IMR-90 (cell line): ENCODE data around the gene NCOR1. TPM values are rescaled to one million over a fixed set of nuclear protein-coding genes. Genes with fewer than 3 reads are reported as not detected.

Source experiments
- ATAC-seq: fragments of 200-7000 bp; cut with Tn5 transposase; 2 replicates; pipeline ENCODE4 v1.9.1; 2020; ENCODE audit warnings: low read depth, mild to moderate bottlenecking, moderate library complexity
- BruUV-seq: library from RNA; stranded (reverse); fragments of 400-500 nt; replicated peaks from 2 replicates; lab custom pipeline; 2021; lab: Mats Ljungman, UMichigan
- CTCF ChIA-PET: fragments of 300-600 bp; formaldehyde crosslinking; extraction: SDS; loops from one replicate; lab custom pipeline; 2021; ENCODE audit warnings: antibody characterized with exemption; lab: Yijun Ruan, JAX
- POLR2A ChIA-PET: fragments of 300-600 bp; sonication (Branson Sonifier 250); formaldehyde crosslinking; loops from one replicate; lab custom pipeline; 2022; ENCODE audit warnings: antibody characterized with exemption; ENCODE audit not compliant: unreplicated experiment; lab: Charles Lee
- DNase-seq: peaks from one replicate; pipeline ENCODE4 v3.0.0; 2013
- H2AFZ ChIP-seq: replicated peaks from 2 replicates; pipeline ENCODE3; 2013; ENCODE audit warnings: low read length, mild to moderate bottlenecking; ENCODE audit not compliant: poor library complexity
- H2AK5ac ChIP-seq: 2 replicates; pipeline ENCODE4 v1.6.1; 2013; ENCODE audit warnings: low read depth, low read length, inconsistent platforms
- H2AK9ac ChIP-seq: replicated peaks from 2 replicates; pipeline ENCODE3; 2013; ENCODE audit warnings: mild to moderate bottlenecking, low read depth, low read length, moderate library complexity; ENCODE audit not compliant: poor library complexity
- H2BK120ac ChIP-seq: 2 replicates; pipeline ENCODE4 v1.6.1; 2013; ENCODE audit warnings: low read depth, low read length, inconsistent platforms
- H2BK15ac ChIP-seq: 3 replicates; pipeline ENCODE4 v1.6.1; 2013; ENCODE audit warnings: low read depth, low read length, inconsistent platforms
- H2BK20ac ChIP-seq: 2 replicates; pipeline ENCODE4 v1.6.1; 2013; ENCODE audit warnings: low read depth, mild to moderate bottlenecking, inconsistent platforms, low read length, moderate library complexity
- H2BK5ac ChIP-seq: 2 replicates; pipeline ENCODE4 v1.6.1; 2013; ENCODE audit warnings: mild to moderate bottlenecking, low read depth, low read length, inconsistent platforms; ENCODE audit not compliant: poor library complexity, severe bottlenecking
- H3K14ac ChIP-seq: replicated peaks from 2 replicates; pipeline ENCODE4 v1.6.1; 2013; ENCODE audit warnings: low read depth, low read length, inconsistent platforms
- H3K18ac ChIP-seq: 2 replicates; pipeline ENCODE4 v1.6.1; 2013; ENCODE audit warnings: low read depth, low read length, control low read depth
- H3K23ac ChIP-seq: 2 replicates; pipeline ENCODE4 v1.6.1; 2013; ENCODE audit warnings: low read depth, low read length, inconsistent platforms
- H3K27ac ChIP-seq: 2 replicates; pipeline ENCODE4 v1.5.1; 2013; ENCODE audit warnings: mild to moderate bottlenecking, control low read depth, low read length; ENCODE audit not compliant: insufficient read depth
- H3K27me3 ChIP-seq: 2 replicates; pipeline ENCODE4 v1.6.1; 2013; ENCODE audit warnings: low read length; ENCODE audit not compliant: control insufficient read depth, insufficient read depth
- H3K36me3 ChIP-seq: 2 replicates; pipeline ENCODE4 v1.6.1; 2013; ENCODE audit warnings: low read length, mixed read lengths; ENCODE audit not compliant: control insufficient read depth, insufficient read depth
- H3K4ac ChIP-seq: 2 replicates; pipeline ENCODE4 v1.6.1; 2013; ENCODE audit warnings: low read depth, low read length, inconsistent platforms
- H3K4me1 ChIP-seq: 2 replicates; pipeline ENCODE4 v1.6.1; 2013; ENCODE audit warnings: low read length, mixed read lengths; ENCODE audit not compliant: control insufficient read depth, insufficient read depth
- H3K4me2 ChIP-seq: 2 replicates; pipeline ENCODE4 v1.6.1; 2013; ENCODE audit warnings: low read depth, mild to moderate bottlenecking, control low read depth, low read length, moderate library complexity
- H3K4me3 ChIP-seq: 2 replicates; pipeline ENCODE4 v1.5.1; 2013; ENCODE audit warnings: low read depth, mild to moderate bottlenecking, control low read depth, low read length, moderate library complexity; ENCODE audit not compliant: insufficient read depth
- H3K56ac ChIP-seq: 2 replicates; pipeline ENCODE4 v1.6.1; 2013; ENCODE audit warnings: low read length, inconsistent platforms; ENCODE audit not compliant: insufficient read depth; ENCODE audit errors: extremely low read depth
- H3K79me1 ChIP-seq, 2 experiments: 2 replicates each; pipeline ENCODE4 v1.6.1; 2013; ENCODE audit warnings: low read length in 2 of 2, inconsistent platforms in 1 of 2, low read depth in 1 of 2
- H3K9ac ChIP-seq: 2 replicates; pipeline ENCODE4 v1.6.1; 2013; ENCODE audit warnings: low read depth, low read length, control low read depth
- H3K9me1 ChIP-seq: 2 replicates; pipeline ENCODE4 v1.6.1; 2013; ENCODE audit warnings: low read length, inconsistent platforms; ENCODE audit not compliant: insufficient read depth
- H3K9me3 ChIP-seq: 2 replicates; pipeline ENCODE4 v1.6.1; 2013; ENCODE audit warnings: low read length; ENCODE audit not compliant: control insufficient read depth, insufficient read depth
- H4K20me1 ChIP-seq: 2 replicates; pipeline ENCODE4 v1.6.1; 2013; ENCODE audit warnings: low read length, inconsistent platforms; ENCODE audit not compliant: insufficient read depth
- H4K5ac ChIP-seq: 2 replicates; pipeline ENCODE4 v1.6.1; 2013; ENCODE audit warnings: mild to moderate bottlenecking, low read depth, low read length, control low read depth
- H4K8ac ChIP-seq, 2 experiments: 2 replicates each; pipeline ENCODE4 v1.6.1; 2013; ENCODE audit warnings: low read depth in 2 of 2, low read length in 2 of 2, control low read depth in 1 of 2, inconsistent platforms in 1 of 2
- H4K91ac ChIP-seq: 2 replicates; pipeline ENCODE4 v1.6.1; 2013; ENCODE audit warnings: low read depth, low read length, inconsistent platforms; ENCODE audit not compliant: insufficient read depth
- BHLHE40 ChIP-seq: fragments of 150-350 bp; IDR thresholded peaks from 2 replicates; pipeline ENCODE4 v1.6.1; 2016; ENCODE audit warnings: mild to moderate bottlenecking, low read depth, low read length
- CEBPB ChIP-seq: IDR thresholded peaks from 2 replicates; pipeline ENCODE4 v1.6.1; 2012; ENCODE audit warnings: low read depth, low read length, improper control_type of control experiment
- CHD1 ChIP-seq: IDR thresholded peaks from 2 replicates; pipeline ENCODE4 v1.6.1; 2012; ENCODE audit warnings: low read depth, low read length, improper control_type of control experiment
- ELK1 ChIP-seq: fragments of 150-350 bp; IDR thresholded peaks from 2 replicates; pipeline ENCODE4 v1.6.1; 2016; ENCODE audit warnings: low read depth, mild to moderate bottlenecking, low read length, moderate library complexity, borderline replicate concordance
- MAFK ChIP-seq: IDR thresholded peaks from 2 replicates; pipeline ENCODE4 v1.6.1; 2012; ENCODE audit warnings: low read depth, low read length, improper control_type of control experiment
- MXI1 ChIP-seq: IDR thresholded peaks from 2 replicates; pipeline ENCODE4 v1.6.1; 2012; ENCODE audit warnings: low read depth, mild to moderate bottlenecking, low read length, moderate library complexity, borderline replicate concordance
- NFE2L2 ChIP-seq: fragments of 150-350 bp; IDR thresholded peaks from 2 replicates; pipeline ENCODE4 v1.6.1; 2016; ENCODE audit warnings: low read depth, mild to moderate bottlenecking, low read length
- RAD21 ChIP-seq: IDR thresholded peaks from 2 replicates; pipeline ENCODE4 v1.6.1; 2012; ENCODE audit warnings: low read length, improper control_type of control experiment
- RCOR1 ChIP-seq: IDR thresholded peaks from 2 replicates; pipeline ENCODE4 v1.6.1; 2012; ENCODE audit warnings: mild to moderate bottlenecking, low read length, improper control_type of control experiment; ENCODE audit not compliant: insufficient replicate concordance
- RFX5 ChIP-seq: IDR thresholded peaks from 2 replicates; pipeline ENCODE4 v1.8.0; 2012; ENCODE audit warnings: low read depth, mild to moderate bottlenecking, low read length, moderate library complexity
- SMC3 ChIP-seq: fragments of 150-350 bp; IDR thresholded peaks from 2 replicates; pipeline ENCODE4 v1.6.1; 2016; ENCODE audit warnings: low read depth, mild to moderate bottlenecking, antibody characterized with exemption, low read length, moderate library complexity
- USF2 ChIP-seq: fragments of 150-350 bp; IDR thresholded peaks from 2 replicates; pipeline ENCODE4 v1.6.1; 2017; ENCODE audit warnings: mild to moderate bottlenecking, antibody characterized with exemption, low read length, low read depth
- WGBS, 2 experiments: methylation state at CpG; one replicate each; pipeline versions ENCODE4 v1.1.5 to v1.1.7; 2013; ENCODE audit warnings: missing lambda C conversion rate in 2 of 2; ENCODE audit not compliant: insufficient read length in 1 of 2; ENCODE audit errors: extremely low coverage in 2 of 2; 5-methylcytosine and 5-hydroxymethylcytosine counted together
- dilution Hi-C: fragments of 300-500 bp; cut with HindIII; formaldehyde crosslinking; loops from one replicate; pipeline ENCODE4 v1.14.3; 2018; ENCODE audit warnings: low sequenced_read_pairs; ENCODE audit not compliant: unreplicated experiment
- in situ Hi-C: fragments of 300-500 bp; cut with MboI; formaldehyde crosslinking; loops from 3 replicates; pipeline ENCODE4 v1.14.3; 2019; ENCODE audit warnings: low sequenced_read_pairs, inconsistent platforms, mixed read lengths
- intact Hi-C: fragments of 100-400 bp; cut with micrococcal nuclease; formaldehyde crosslinking; loops from 2 replicates; pipeline ENCODE4 v1.10.0; 2022
- polyA plus RNA-seq, 3 experiments: library from polyadenylated mRNA; depleted of rRNA; stranded (reverse); fragments of >200 nt; gene quantifications; 2 replicates each; pipeline ENCODE4 v1.2.3, GENCODE V29; 2012; ENCODE audit warnings: low replicate concordance in 1 of 3
- total RNA-seq: library from RNA; depleted of rRNA; stranded (reverse); fragments of >200 nt; gene quantifications from 2 replicates; pipeline ENCODE4 v1.2.3, GENCODE V29; 2012
- TF ChIP-seq, protein P1 (sequence below): conservative IDR thresholded peaks from 2 replicates; pipeline ENCODE4 v1.5.1; 2012; ENCODE audit warnings: mild to moderate bottlenecking, low read depth, low read length, improper control_type of control experiment

The NCOR1 gene
- total and polyA plus RNA-seq, 2 of the 4 experiments (the other 2 are of a cell fraction) = 54.5 to 80.3 TPM

DNA sequence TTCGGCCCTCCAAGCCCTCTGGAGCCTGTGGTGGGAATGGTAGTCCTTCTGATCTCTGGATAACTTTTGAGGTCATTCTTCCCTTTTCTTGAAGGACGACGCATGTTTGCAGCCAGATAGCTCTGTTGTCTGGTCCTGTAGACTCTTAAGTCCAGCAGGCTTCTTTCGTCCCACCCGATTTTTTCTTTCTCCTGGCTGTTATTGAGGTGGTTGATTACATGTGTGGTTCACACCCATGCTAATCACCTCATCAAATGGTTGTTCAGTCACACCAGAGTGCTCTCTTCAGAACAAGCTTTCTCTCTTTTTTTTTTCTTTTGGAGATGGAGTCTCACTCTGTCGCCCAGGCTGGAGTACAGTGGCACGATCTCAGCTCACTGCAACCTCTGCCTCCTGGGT lies 32.3 kb upstream of the NCOR1 start:
- no peak overlapping the region for H4K5ac ChIP-seq
- no peak overlapping the region for H3K23ac ChIP-seq
- no peak overlapping the region for H3K4me3 ChIP-seq
- no peaks in the 10 kb centered on the region for H3K36me3 ChIP-seq
- no peak overlapping the region for H2AFZ ChIP-seq
- H3K9me1 ChIP-seq = no peaks in the 10 kb centered on the region
- H3K4me2 ChIP-seq = no peak overlapping the region
- no peak overlapping the region for H2BK120ac ChIP-seq
- H3K4ac ChIP-seq = no peak overlapping the region
- H2AK5ac ChIP-seq = no peak overlapping the region
- BruUV-seq = no TSS peak
- DNase-seq (no peak), ATAC-seq (no peak)
- no peak overlapping the region for H4K91ac ChIP-seq
- no peak overlapping the region for H3K14ac ChIP-seq
- no peak overlapping the region for H3K56ac ChIP-seq
- in situ Hi-C loops (no loop called here), intact Hi-C loops (no loop called here), dilution Hi-C loops (no loop called here)
- no peak overlapping the region for H3K9ac ChIP-seq
- H2BK5ac ChIP-seq = no peak overlapping the region
- no peak overlapping the region for H2BK15ac ChIP-seq
- H4K8ac ChIP-seq = no peak overlapping the region
- TF ChIP-seq CEBPB = no peak
- no peak for TF ChIP-seq ELK1
- TF ChIP-seq BHLHE40 = no peak
- no peak for TF ChIP-seq SMC3
- no peak for TF ChIP-seq USF2
- TF ChIP-seq RAD21 = no peak
- TF ChIP-seq NFE2L2 = no peak
- no peak for TF ChIP-seq MAFK
- no peak for TF ChIP-seq MXI1
- TF ChIP-seq RFX5 = no peak
- no peak for TF ChIP-seq RCOR1
- no peak for TF ChIP-seq CHD1
- TF ChIP-seq, protein P1, sequence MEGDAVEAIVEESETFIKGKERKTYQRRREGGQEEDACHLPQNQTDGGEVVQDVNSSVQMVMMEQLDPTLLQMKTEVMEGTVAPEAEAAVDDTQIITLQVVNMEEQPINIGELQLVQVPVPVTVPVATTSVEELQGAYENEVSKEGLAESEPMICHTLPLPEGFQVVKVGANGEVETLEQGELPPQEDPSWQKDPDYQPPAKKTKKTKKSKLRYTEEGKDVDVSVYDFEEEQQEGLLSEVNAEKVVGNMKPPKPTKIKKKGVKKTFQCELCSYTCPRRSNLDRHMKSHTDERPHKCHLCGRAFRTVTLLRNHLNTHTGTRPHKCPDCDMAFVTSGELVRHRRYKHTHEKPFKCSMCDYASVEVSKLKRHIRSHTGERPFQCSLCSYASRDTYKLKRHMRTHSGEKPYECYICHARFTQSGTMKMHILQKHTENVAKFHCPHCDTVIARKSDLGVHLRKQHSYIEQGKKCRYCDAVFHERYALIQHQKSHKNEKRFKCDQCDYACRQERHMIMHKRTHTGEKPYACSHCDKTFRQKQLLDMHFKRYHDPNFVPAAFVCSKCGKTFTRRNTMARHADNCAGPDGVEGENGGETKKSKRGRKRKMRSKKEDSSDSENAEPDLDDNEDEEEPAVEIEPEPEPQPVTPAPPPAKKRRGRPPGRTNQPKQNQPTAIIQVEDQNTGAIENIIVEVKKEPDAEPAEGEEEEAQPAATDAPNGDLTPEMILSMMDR = no peak
- H3K18ac ChIP-seq = no peak overlapping the region
- H3K27me3 ChIP-seq = no peaks in the 10 kb centered on the region
- WGBS, 2 experiments = 100% methylated on average over 1 of the region's 7 CpGs; no CpG with 5 or more reads in 1 of the 2 experiments
- H3K79me1 ChIP-seq = peaks cover 12 to 23% of the 10 kb centered on the region in 2 experiments
- no peak overlapping the region for H2BK20ac ChIP-seq
- no peaks in the 10 kb centered on the region for H4K20me1 ChIP-seq
- peaks cover 8% of the 10 kb centered on the region for H3K4me1 ChIP-seq
- CTCF ChIA-PET = no interaction called here
- no peak overlapping the region for H2AK9ac ChIP-seq
- POLR2A ChIA-PET = no interaction called here
- no peaks in the 10 kb centered on the region for H3K9me3 ChIP-seq
- H3K27ac ChIP-seq = no peak overlapping the region
